GM23338 (cell line): Measurements from ENCODE around the gene STAB2. TPM values are rescaled to one million over a fixed set of nuclear protein-coding genes. Genes with fewer than 3 reads are reported as not detected.

Experiments
- ATAC-seq: fragments of 200-7000 bp; cut with Tn5 transposase; 3 replicates; pipeline ENCODE4 v1.9.1; 2020
- DNase-seq: peaks from one replicate; pipeline ENCODE4 v3.0.0-alpha.2; 2015; ENCODE audit warnings: low spot score
- H2AFZ ChIP-seq: fragments of 200-600 bp; sonication (generic); 2 replicates; pipeline ENCODE4 v1.8.0; 2016; ENCODE audit warnings: antibody characterized with exemption, mild to moderate bottlenecking, moderate library complexity
- H3F3A ChIP-seq: fragments of 200-600 bp; sonication (generic); replicated peaks from 2 replicates; pipeline ENCODE4 v1.8.0; 2017; ENCODE audit warnings: antibody characterized with exemption, mixed run types, low read depth
- H3K27ac ChIP-seq: fragments of 200-600 bp; sonication (generic); 2 replicates; pipeline ENCODE4 v1.6.1; 2016; ENCODE audit warnings: low read depth
- H3K27me3 ChIP-seq: fragments of 200-600 bp; sonication (generic); 2 replicates; pipeline ENCODE4 v1.8.0; 2016; ENCODE audit warnings: mild to moderate bottlenecking, mixed run types, moderate library complexity; ENCODE audit not compliant: insufficient read depth
- H3K36me3 ChIP-seq: fragments of 200-600 bp; sonication (generic); 2 replicates; pipeline ENCODE4 v1.8.0; 2016; ENCODE audit warnings: mild to moderate bottlenecking; ENCODE audit not compliant: insufficient read depth
- H3K4me1 ChIP-seq: fragments of 200-600 bp; sonication (generic); 2 replicates; pipeline ENCODE4 v1.8.0; 2016; ENCODE audit warnings: mild to moderate bottlenecking, moderate library complexity; ENCODE audit not compliant: insufficient read depth
- H3K4me2 ChIP-seq: fragments of 200-600 bp; sonication (generic); 2 replicates; pipeline ENCODE4 v1.7.1; 2017; ENCODE audit warnings: mixed run types
- H3K4me3 ChIP-seq: fragments of 200-600 bp; sonication (generic); 2 replicates; pipeline ENCODE4 v1.6.1; 2016; ENCODE audit warnings: mixed run types
- H3K79me2 ChIP-seq: fragments of 200-600 bp; sonication (generic); replicated peaks from 2 replicates; pipeline ENCODE4 v1.8.0; 2017; ENCODE audit warnings: mild to moderate bottlenecking; ENCODE audit not compliant: insufficient read depth
- H3K9me2 ChIP-seq: fragments of 200-600 bp; sonication (generic); 2 replicates; pipeline ENCODE4 v1.8.0; 2017; ENCODE audit not compliant: insufficient read depth
- H4K20me1 ChIP-seq: fragments of 200-600 bp; sonication (generic); replicated peaks from 2 replicates; pipeline ENCODE4 v1.8.0; 2017; ENCODE audit warnings: mild to moderate bottlenecking; ENCODE audit not compliant: insufficient read depth
- H3K27ac Mint-ChIP-seq: 2 replicates; pipeline ENCODE4 v1.8.0; 2020; ENCODE audit warnings: inconsistent platforms, mild to moderate bottlenecking, moderate library complexity, mixed read lengths
- H3K27me3 Mint-ChIP-seq: 3 replicates; pipeline ENCODE4 v1.8.0; 2022; ENCODE audit warnings: low read depth, mild to moderate bottlenecking, moderate library complexity, mixed read lengths, inconsistent platforms; ENCODE audit not compliant: insufficient read depth, poor library complexity
- H3K36me3 Mint-ChIP-seq: 3 replicates; pipeline ENCODE4 v1.8.0; 2021; ENCODE audit warnings: low read depth, mild to moderate bottlenecking, inconsistent platforms, moderate library complexity, mixed read lengths
- H3K4me1 Mint-ChIP-seq: 3 replicates; pipeline ENCODE4 v1.8.0; 2020; ENCODE audit warnings: mild to moderate bottlenecking, inconsistent platforms, mixed read lengths
- H3K4me3 Mint-ChIP-seq: 3 replicates; pipeline ENCODE4 v1.8.0; 2021; ENCODE audit warnings: moderate library complexity, mild to moderate bottlenecking, inconsistent platforms, mixed read lengths
- H3K9me3 Mint-ChIP-seq: 3 replicates; pipeline ENCODE4 v1.8.0; 2020; ENCODE audit warnings: moderate library complexity, mild to moderate bottlenecking, inconsistent platforms, mixed read lengths
- EZH2 ChIP-seq: fragments of 200-600 bp; sonication (generic); IDR thresholded peaks from one replicate; pipeline ENCODE4 v1.8.0; 2017; ENCODE audit warnings: antibody characterized with exemption, mild to moderate bottlenecking, low read depth; ENCODE audit not compliant: unreplicated experiment
- EZH2phosphoT487 ChIP-seq: fragments of 200-600 bp; sonication (generic); IDR thresholded peaks from one replicate; pipeline ENCODE4 v1.8.1; 2018; ENCODE audit warnings: antibody characterized with exemption; ENCODE audit not compliant: unreplicated experiment
- NANOG ChIP-seq: IDR thresholded peaks from 2 replicates; pipeline ENCODE4 v1.6.1; 2016; ENCODE audit warnings: antibody characterized with exemption, borderline replicate concordance
- POLR2AphosphoS5 ChIP-seq: IDR thresholded peaks from 2 replicates; pipeline ENCODE4 v1.6.1; 2016; ENCODE audit warnings: antibody characterized with exemption, low read depth
- STAT1 ChIP-seq: IDR thresholded peaks from one replicate; pipeline ENCODE4 v1.6.1; 2016; ENCODE audit warnings: antibody characterized with exemption; ENCODE audit not compliant: unreplicated experiment
- ZNF114 ChIP-seq: fragments of 250-450 bp; sonication (Bioruptor Pico); IDR thresholded peaks from 2 replicates; pipeline ENCODE4 v1.5.0; 2020; ENCODE audit warnings: mild to moderate bottlenecking, moderate library complexity
- ZNF331 ChIP-seq: fragments of 250-450 bp; sonication (Bioruptor Pico); IDR thresholded peaks from 2 replicates; pipeline ENCODE4 v1.5.0; 2020; ENCODE audit warnings: low read depth, mild to moderate bottlenecking, moderate library complexity
- polyA plus RNA-seq: library from polyadenylated mRNA; unstranded; fragments of >200 nt; fragmentation: Nextera tagmentation; extraction: Ambion mirVana; gene quantifications from 2 replicates; pipeline ENCODE4 v1.2.1, GENCODE V29; 2016
- total RNA-seq: library from RNA; depleted of rRNA; stranded (reverse); fragments of >200 nt; shearing (Covaris generic); gene quantifications from 2 replicates; pipeline ENCODE4 v1.2.3, GENCODE V29; 2014
- TF ChIP-seq, protein P1 (sequence below): fragments of 250-450 bp; sonication (Bioruptor Pico); IDR thresholded peaks from 2 replicates; pipeline ENCODE4 v1.5.0; 2020; ENCODE audit warnings: mild to moderate bottlenecking, moderate library complexity
- TF ChIP-seq, protein P2 (sequence below): IDR thresholded peaks from 2 replicates; pipeline ENCODE4 v1.6.1; 2016; ENCODE audit warnings: antibody characterized with exemption
- TF ChIP-seq, protein P3 (sequence below), 2 experiments: fragments of 200-600 bp in 1 of 2; sonication (generic) in 1 of 2; conservative IDR thresholded peaks; 2 replicates each; pipeline versions ENCODE4 v1.5.1 to v1.6.1; 2016 to 2017; ENCODE audit warnings: antibody characterized with exemption in 2 of 2, low read depth in 2 of 2, mild to moderate bottlenecking in 2 of 2, moderate library complexity in 1 of 2
- TF ChIP-seq, protein P4 (sequence below): IDR thresholded peaks from one replicate; pipeline ENCODE4 v1.6.1; 2018; ENCODE audit warnings: antibody characterized with exemption; ENCODE audit not compliant: unreplicated experiment

Gene STAB2
- total and polyA plus RNA-seq, 2 experiments from 2014 or later: 0.14 TPM; not detected in 1

DNA sequence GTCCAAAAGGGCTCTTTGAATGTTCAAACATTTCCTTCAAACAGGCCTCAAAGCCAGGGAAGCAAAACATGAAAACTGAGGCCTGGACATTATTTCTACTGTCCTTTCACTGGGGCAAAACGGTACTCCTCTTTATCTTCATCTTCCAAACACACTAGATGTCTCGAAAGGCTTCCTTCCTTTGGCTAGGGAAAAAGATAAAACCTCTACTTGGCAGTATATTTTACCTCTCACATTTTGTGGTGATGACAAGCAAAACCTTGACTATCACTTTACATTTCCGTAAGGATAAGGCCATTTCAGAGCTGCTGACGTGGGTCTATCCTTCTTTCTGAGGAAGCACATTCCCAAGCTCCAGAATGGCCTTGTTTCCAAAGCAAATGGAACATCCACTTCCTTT, 9.9 kb downstream of the STAB2 start:
- H3K79me2 ChIP-seq: no peaks in the 10 kb centered on the region
- no peaks in the 10 kb centered on the region for H3K36me3 ChIP-seq
- ATAC-seq (no peak), DNase-seq (no peak)
- H3K4me3 ChIP-seq: no peak overlapping the region
- H3K9me2 ChIP-seq: peaks cover 6% of the 10 kb centered on the region; the same call in 1 of the 2 replicates
- no peaks in the 10 kb centered on the region for H3K36me3 Mint-ChIP-seq
- H3K27me3 ChIP-seq: no peaks in the 10 kb centered on the region
- no peak overlapping the region for H3K4me3 Mint-ChIP-seq
- no peak for TF ChIP-seq STAT1
- no peak for TF ChIP-seq POLR2AphosphoS5
- TF ChIP-seq ZNF331: no peak
- no peak for TF ChIP-seq NANOG
- TF ChIP-seq EZH2phosphoT487: no peak
- no peak for TF ChIP-seq ZNF114 (CRISPR knock-in tag)
- TF ChIP-seq, protein P1, sequence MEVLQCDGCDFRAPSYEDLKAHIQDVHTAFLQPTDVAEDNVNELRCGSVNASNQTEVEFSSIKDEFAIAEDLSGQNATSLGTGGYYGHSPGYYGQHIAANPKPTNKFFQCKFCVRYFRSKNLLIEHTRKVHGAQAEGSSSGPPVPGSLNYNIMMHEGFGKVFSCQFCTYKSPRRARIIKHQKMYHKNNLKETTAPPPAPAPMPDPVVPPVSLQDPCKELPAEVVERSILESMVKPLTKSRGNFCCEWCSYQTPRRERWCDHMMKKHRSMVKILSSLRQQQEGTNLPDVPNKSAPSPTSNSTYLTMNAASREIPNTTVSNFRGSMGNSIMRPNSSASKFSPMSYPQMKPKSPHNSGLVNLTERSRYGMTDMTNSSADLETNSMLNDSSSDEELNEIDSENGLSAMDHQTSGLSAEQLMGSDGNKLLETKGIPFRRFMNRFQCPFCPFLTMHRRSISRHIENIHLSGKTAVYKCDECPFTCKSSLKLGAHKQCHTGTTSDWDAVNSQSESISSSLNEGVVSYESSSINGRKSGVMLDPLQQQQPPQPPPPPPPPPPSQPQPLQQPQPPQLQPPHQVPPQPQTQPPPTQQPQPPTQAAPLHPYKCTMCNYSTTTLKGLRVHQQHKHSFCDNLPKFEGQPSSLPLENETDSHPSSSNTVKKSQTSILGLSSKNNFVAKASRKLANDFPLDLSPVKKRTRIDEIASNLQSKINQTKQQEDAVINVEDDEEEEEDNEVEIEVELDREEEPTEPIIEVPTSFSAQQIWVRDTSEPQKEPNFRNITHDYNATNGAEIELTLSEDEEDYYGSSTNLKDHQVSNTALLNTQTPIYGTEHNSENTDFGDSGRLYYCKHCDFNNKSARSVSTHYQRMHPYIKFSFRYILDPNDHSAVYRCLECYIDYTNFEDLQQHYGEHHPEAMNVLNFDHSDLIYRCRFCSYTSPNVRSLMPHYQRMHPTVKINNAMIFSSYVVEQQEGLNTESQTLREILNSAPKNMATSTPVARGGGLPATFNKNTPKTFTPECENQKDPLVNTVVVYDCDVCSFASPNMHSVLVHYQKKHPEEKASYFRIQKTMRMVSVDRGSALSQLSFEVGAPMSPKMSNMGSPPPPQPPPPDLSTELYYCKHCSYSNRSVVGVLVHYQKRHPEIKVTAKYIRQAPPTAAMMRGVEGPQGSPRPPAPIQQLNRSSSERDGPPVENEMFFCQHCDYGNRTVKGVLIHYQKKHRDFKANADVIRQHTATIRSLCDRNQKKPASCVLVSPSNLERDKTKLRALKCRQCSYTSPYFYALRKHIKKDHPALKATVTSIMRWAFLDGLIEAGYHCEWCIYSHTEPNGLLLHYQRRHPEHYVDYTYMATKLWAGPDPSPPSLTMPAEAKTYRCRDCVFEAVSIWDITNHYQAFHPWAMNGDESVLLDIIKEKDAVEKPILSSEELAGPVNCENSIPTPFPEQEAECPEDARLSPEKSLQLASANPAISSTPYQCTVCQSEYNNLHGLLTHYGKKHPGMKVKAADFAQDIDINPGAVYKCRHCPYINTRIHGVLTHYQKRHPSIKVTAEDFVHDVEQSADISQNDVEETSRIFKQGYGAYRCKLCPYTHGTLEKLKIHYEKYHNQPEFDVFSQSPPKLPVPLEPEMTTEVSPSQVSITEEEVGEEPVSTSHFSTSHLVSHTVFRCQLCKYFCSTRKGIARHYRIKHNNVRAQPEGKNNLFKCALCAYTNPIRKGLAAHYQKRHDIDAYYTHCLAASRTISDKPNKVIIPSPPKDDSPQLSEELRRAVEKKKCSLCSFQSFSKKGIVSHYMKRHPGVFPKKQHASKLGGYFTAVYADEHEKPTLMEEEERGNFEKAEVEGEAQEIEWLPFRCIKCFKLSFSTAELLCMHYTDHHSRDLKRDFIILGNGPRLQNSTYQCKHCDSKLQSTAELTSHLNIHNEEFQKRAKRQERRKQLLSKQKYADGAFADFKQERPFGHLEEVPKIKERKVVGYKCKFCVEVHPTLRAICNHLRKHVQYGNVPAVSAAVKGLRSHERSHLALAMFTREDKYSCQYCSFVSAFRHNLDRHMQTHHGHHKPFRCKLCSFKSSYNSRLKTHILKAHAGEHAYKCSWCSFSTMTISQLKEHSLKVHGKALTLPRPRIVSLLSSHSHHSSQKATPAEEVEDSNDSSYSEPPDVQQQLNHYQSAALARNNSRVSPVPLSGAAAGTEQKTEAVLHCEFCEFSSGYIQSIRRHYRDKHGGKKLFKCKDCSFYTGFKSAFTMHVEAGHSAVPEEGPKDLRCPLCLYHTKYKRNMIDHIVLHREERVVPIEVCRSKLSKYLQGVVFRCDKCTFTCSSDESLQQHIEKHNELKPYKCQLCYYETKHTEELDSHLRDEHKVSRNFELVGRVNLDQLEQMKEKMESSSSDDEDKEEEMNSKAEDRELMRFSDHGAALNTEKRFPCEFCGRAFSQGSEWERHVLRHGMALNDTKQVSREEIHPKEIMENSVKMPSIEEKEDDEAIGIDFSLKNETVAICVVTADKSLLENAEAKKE (CRISPR knock-in tag): no peak
- TF ChIP-seq, protein P2, sequence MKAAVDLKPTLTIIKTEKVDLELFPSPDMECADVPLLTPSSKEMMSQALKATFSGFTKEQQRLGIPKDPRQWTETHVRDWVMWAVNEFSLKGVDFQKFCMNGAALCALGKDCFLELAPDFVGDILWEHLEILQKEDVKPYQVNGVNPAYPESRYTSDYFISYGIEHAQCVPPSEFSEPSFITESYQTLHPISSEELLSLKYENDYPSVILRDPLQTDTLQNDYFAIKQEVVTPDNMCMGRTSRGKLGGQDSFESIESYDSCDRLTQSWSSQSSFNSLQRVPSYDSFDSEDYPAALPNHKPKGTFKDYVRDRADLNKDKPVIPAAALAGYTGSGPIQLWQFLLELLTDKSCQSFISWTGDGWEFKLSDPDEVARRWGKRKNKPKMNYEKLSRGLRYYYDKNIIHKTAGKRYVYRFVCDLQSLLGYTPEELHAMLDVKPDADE: no peak
- TF ChIP-seq, protein P3, sequence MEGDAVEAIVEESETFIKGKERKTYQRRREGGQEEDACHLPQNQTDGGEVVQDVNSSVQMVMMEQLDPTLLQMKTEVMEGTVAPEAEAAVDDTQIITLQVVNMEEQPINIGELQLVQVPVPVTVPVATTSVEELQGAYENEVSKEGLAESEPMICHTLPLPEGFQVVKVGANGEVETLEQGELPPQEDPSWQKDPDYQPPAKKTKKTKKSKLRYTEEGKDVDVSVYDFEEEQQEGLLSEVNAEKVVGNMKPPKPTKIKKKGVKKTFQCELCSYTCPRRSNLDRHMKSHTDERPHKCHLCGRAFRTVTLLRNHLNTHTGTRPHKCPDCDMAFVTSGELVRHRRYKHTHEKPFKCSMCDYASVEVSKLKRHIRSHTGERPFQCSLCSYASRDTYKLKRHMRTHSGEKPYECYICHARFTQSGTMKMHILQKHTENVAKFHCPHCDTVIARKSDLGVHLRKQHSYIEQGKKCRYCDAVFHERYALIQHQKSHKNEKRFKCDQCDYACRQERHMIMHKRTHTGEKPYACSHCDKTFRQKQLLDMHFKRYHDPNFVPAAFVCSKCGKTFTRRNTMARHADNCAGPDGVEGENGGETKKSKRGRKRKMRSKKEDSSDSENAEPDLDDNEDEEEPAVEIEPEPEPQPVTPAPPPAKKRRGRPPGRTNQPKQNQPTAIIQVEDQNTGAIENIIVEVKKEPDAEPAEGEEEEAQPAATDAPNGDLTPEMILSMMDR (conservative IDR thresholded peaks at IDR 0.05; ENCODE audit: low read depth in 2 of 2): no peak
- TF ChIP-seq EZH2: no peak
- TF ChIP-seq, protein P4, sequence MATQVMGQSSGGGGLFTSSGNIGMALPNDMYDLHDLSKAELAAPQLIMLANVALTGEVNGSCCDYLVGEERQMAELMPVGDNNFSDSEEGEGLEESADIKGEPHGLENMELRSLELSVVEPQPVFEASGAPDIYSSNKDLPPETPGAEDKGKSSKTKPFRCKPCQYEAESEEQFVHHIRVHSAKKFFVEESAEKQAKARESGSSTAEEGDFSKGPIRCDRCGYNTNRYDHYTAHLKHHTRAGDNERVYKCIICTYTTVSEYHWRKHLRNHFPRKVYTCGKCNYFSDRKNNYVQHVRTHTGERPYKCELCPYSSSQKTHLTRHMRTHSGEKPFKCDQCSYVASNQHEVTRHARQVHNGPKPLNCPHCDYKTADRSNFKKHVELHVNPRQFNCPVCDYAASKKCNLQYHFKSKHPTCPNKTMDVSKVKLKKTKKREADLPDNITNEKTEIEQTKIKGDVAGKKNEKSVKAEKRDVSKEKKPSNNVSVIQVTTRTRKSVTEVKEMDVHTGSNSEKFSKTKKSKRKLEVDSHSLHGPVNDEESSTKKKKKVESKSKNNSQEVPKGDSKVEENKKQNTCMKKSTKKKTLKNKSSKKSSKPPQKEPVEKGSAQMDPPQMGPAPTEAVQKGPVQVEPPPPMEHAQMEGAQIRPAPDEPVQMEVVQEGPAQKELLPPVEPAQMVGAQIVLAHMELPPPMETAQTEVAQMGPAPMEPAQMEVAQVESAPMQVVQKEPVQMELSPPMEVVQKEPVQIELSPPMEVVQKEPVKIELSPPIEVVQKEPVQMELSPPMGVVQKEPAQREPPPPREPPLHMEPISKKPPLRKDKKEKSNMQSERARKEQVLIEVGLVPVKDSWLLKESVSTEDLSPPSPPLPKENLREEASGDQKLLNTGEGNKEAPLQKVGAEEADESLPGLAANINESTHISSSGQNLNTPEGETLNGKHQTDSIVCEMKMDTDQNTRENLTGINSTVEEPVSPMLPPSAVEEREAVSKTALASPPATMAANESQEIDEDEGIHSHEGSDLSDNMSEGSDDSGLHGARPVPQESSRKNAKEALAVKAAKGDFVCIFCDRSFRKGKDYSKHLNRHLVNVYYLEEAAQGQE: no peak
- H4K20me1 ChIP-seq: no peaks in the 10 kb centered on the region
- H3K27ac Mint-ChIP-seq: no peak overlapping the region
- no peak overlapping the region for H2AFZ ChIP-seq
- H3K4me1 ChIP-seq: no peaks in the 10 kb centered on the region
- H3K9me3 Mint-ChIP-seq: no peaks in the 10 kb centered on the region
- H3K27me3 Mint-ChIP-seq: no peaks in the 10 kb centered on the region
- no peaks in the 10 kb centered on the region; the same call in 2 of the 3 replicates for H3K4me1 Mint-ChIP-seq
- no peaks in the 10 kb centered on the region for H3F3A ChIP-seq
- H3K27ac ChIP-seq: no peak overlapping the region
- no peak overlapping the region for H3K4me2 ChIP-seq
